Right renal pelvis (tissue), 4 donors: ENCODE data around the gene ALDH3B1. TPM values are rescaled to one million over a fixed set of nuclear protein-coding genes. Genes with fewer than 3 reads are reported as not detected.

Experiments used
- DNase-seq, 4 donors: peaks; one replicate each; pipeline ENCODE4 v3.0.0-alpha.2; 2013; ENCODE audit warnings: low read depth in 4 of 4, low spot score in 3 of 4, missing footprints in 1 of 4
- polyA plus RNA-seq, 4 donors: library from polyadenylated mRNA; unstranded; fragments of 120-200 nt; gene quantifications; one replicate each; pipeline ENCODE4 v1.2.1, GENCODE V29; 2013; ENCODE audit not compliant: insufficient read length in 4 of 4

ALDH3B1 gene
- polyA plus RNA-seq, 4 donors = 1.5 to 3.0 (median 2.2) TPM

- DNase-seq = no peak
Observed at GRCh38 chr11:67996622-67997474, 13.3 kb upstream of the ALDH3B1 start.

GRCh38 chr11:67997475-67997921 is 12.6 kb upstream of the ALDH3B1 start:
- no peak for DNase-seq

GRCh38 chr11:67998150-67999045 is 11.7 kb upstream of the ALDH3B1 start:
- no peak for DNase-seq

- no peak for DNase-seq
Observed at GRCh38 chr11:67999201-67999629, 10.9 kb upstream of the ALDH3B1 start.

GRCh38 chr11:67999704-68000103 is 10.4 kb upstream of the ALDH3B1 start:
- no peak for DNase-seq

- no peak for DNase-seq
Observed at GRCh38 chr11:68002575-68002937, 7.6 kb upstream of the ALDH3B1 start.

- no peak for DNase-seq
Observed at GRCh38 chr11:68002938-68003845, 6.9 kb upstream of the ALDH3B1 start.

- DNase-seq = peak in 1 of 4 donors; percentile 52
Observed at GRCh38 chr11:68003846-68004550, 6.1 kb upstream of the ALDH3B1 start, which contains the start of gene UNC93B1. Gene UNC93B1, minus strand, starts transcription at chr11:68004097. Its CDS starts 54 bp downstream, at chr11:68004043.

GRCh38 chr11:68004551-68005335 is 5.4 kb upstream of the ALDH3B1 start:
- no peak for DNase-seq

GRCh38 chr11:68006606-68007166 is 3.4 kb upstream of the ALDH3B1 start:
- no peak for DNase-seq

GRCh38 chr11:68007498-68008380 is 2.4 kb upstream of the ALDH3B1 start:
- DNase-seq = no peak

- DNase-seq = no peak
Observed at GRCh38 chr11:68008381-68009337, 1.5 kb upstream of the ALDH3B1 start.

GRCh38 chr11:68009391-68010089 is 587 bp upstream of the ALDH3B1 start:
- DNase-seq = no peak

- no peak for DNase-seq
Observed at GRCh38 chr11:68011051-68011943, 1.2 kb downstream of the ALDH3B1 start.
